IPS-20b (cell line): Measurements from ENCODE around the gene NADK2.

Experiments
- H3K27ac ChIP-seq: one replicate; pipeline ENCODE4 v1.5.1; 2013; ENCODE audit warnings: low read length
- H3K27me3 ChIP-seq: 2 replicates; pipeline ENCODE4 v1.6.1; 2013; ENCODE audit warnings: mild to moderate bottlenecking, low read length, inconsistent platforms; ENCODE audit not compliant: insufficient read depth
- H3K36me3 ChIP-seq: 2 replicates; pipeline ENCODE4 v1.6.1; 2013; ENCODE audit warnings: low read depth, mild to moderate bottlenecking, inconsistent platforms, low read length, moderate library complexity; ENCODE audit not compliant: insufficient read depth
- H3K4me1 ChIP-seq: 2 replicates; pipeline ENCODE4 v1.6.1; 2013; ENCODE audit warnings: mild to moderate bottlenecking, control low read depth, inconsistent platforms, low read length, moderate library complexity; ENCODE audit not compliant: insufficient read depth
- H3K4me3 ChIP-seq: 2 replicates; pipeline ENCODE4 v1.5.1; 2013; ENCODE audit warnings: mild to moderate bottlenecking, low read length, inconsistent platforms
- H3K9ac ChIP-seq: 2 replicates; pipeline ENCODE4 v1.6.1; 2013; ENCODE audit warnings: low read depth, mild to moderate bottlenecking, inconsistent platforms, low read length, moderate library complexity
- H3K9me3 ChIP-seq: 2 replicates; pipeline ENCODE4 v1.6.1; 2013; ENCODE audit warnings: mild to moderate bottlenecking, low read depth, low read length, inconsistent platforms; ENCODE audit not compliant: insufficient read depth

The NADK2 gene

GRCh38 chr5:36175043-36175442 lies 66.7 kb downstream of the NADK2 start:
- H3K9me3 ChIP-seq = no peaks in the 10 kb centered on the region
- H3K4me3 ChIP-seq = no peak overlapping the region
- H3K9ac ChIP-seq = no peak overlapping the region
- H3K27me3 ChIP-seq = no peaks in the 10 kb centered on the region
- no peaks in the 10 kb centered on the region for H3K4me1 ChIP-seq
- H3K36me3 ChIP-seq = peaks cover 97% of the 10 kb centered on the region
- H3K27ac ChIP-seq = no peak overlapping the region

GRCh38 chr5:36174119-36174518 lies 67.6 kb downstream of the NADK2 start:
- Histone ChIP-seq H3K4me1 (no peaks in the 10 kb centered on the region), H3K27me3 (no peaks in the 10 kb centered on the region), H3K4me3 (no peak overlapping the region), H3K9me3 (no peaks in the 10 kb centered on the region), H3K9ac (no peak overlapping the region), H3K36me3 (peaks cover 96% of the 10 kb centered on the region), H3K27ac (no peak overlapping the region)

- Histone ChIP-seq H3K4me1 (no peaks in the 10 kb centered on the region), H3K9ac (no peak overlapping the region), H3K4me3 (no peak overlapping the region), H3K9me3 (no peaks in the 10 kb centered on the region), H3K36me3 (peaks cover 95% of the 10 kb centered on the region), H3K27ac (no peak overlapping the region), H3K27me3 (no peaks in the 10 kb centered on the region)
These were observed 68.3 kb downstream of the NADK2 start for GRCh38 chr5:36173426-36173825.

GRCh38 chr5:36172599-36172998 lies 69.1 kb downstream of the NADK2 start:
- peaks cover 95% of the 10 kb centered on the region for H3K36me3 ChIP-seq

GRCh38 chr5:36170832-36171424 lies 70.8 kb downstream of the NADK2 start:
- Histone ChIP-seq H3K4me1 (no peaks in the 10 kb centered on the region), H3K9me3 (no peaks in the 10 kb centered on the region), H3K27ac (no peak overlapping the region), H3K36me3 (peaks cover 98% of the 10 kb centered on the region), H3K27me3 (no peaks in the 10 kb centered on the region), H3K4me3 (no peak overlapping the region), H3K9ac (no peak overlapping the region)

More at GRCh38 chr5:36172599-36172998, 69.1 kb downstream of the NADK2 start:
- H3K27ac ChIP-seq = no peak overlapping the region
- no peaks in the 10 kb centered on the region for H3K4me1 ChIP-seq
- H3K9me3 ChIP-seq = no peaks in the 10 kb centered on the region
- no peaks in the 10 kb centered on the region for H3K27me3 ChIP-seq
- no peak overlapping the region for H3K9ac ChIP-seq
- no peak overlapping the region for H3K4me3 ChIP-seq

GRCh38 chr5:36168737-36169136 lies 73.0 kb downstream of the NADK2 start:
- peaks cover 98% of the 10 kb centered on the region for H3K36me3 ChIP-seq
- no peaks in the 10 kb centered on the region for H3K27me3 ChIP-seq
- H3K4me3 ChIP-seq = no peak overlapping the region
- no peak overlapping the region for H3K27ac ChIP-seq
- no peak overlapping the region for H3K9ac ChIP-seq
- no peaks in the 10 kb centered on the region for H3K4me1 ChIP-seq
- no peaks in the 10 kb centered on the region for H3K9me3 ChIP-seq

GRCh38 chr5:36164461-36164860 lies 77.3 kb downstream of the NADK2 start:
- Histone ChIP-seq H3K27ac (no peak overlapping the region), H3K27me3 (no peaks in the 10 kb centered on the region), H3K4me3 (no peak overlapping the region), H3K36me3 (peaks cover 98% of the 10 kb centered on the region), H3K9ac (no peak overlapping the region), H3K4me1 (no peaks in the 10 kb centered on the region), H3K9me3 (no peaks in the 10 kb centered on the region)

GRCh38 chr5:36162810-36163486 lies 78.8 kb downstream of the NADK2 start:
- Histone ChIP-seq H3K27me3 (no peaks in the 10 kb centered on the region), H3K4me1 (no peaks in the 10 kb centered on the region), H3K9me3 (no peaks in the 10 kb centered on the region), H3K36me3 (peaks cover 100% of the 10 kb centered on the region), H3K27ac (no peak overlapping the region), H3K9ac (no peak overlapping the region), H3K4me3 (no peak overlapping the region)

GRCh38 chr5:36161361-36161760 lies 80.4 kb downstream of the NADK2 start:
- H3K27me3 ChIP-seq = no peaks in the 10 kb centered on the region
- no peak overlapping the region for H3K9ac ChIP-seq
- H3K27ac ChIP-seq = no peak overlapping the region
- peaks cover 100% of the 10 kb centered on the region for H3K36me3 ChIP-seq
- H3K4me1 ChIP-seq = no peaks in the 10 kb centered on the region
- no peak overlapping the region for H3K4me3 ChIP-seq
- no peaks in the 10 kb centered on the region for H3K9me3 ChIP-seq

- Histone ChIP-seq H3K27me3 (no peaks in the 10 kb centered on the region), H3K9ac (no peak overlapping the region), H3K27ac (no peak overlapping the region), H3K4me1 (no peaks in the 10 kb centered on the region), H3K4me3 (no peak overlapping the region), H3K9me3 (no peaks in the 10 kb centered on the region), H3K36me3 (peaks cover 100% of the 10 kb centered on the region)
These were observed 81.1 kb downstream of the NADK2 start for GRCh38 chr5:36160617-36161016.

GRCh38 chr5:36158144-36158543 lies 83.6 kb downstream of the NADK2 start:
- Histone ChIP-seq H3K27ac (no peak overlapping the region), H3K4me1 (0 out of 2 replicates have a peak, but pooled peaks cover 2% of the 10 kb centered on the region), H3K9me3 (no peaks in the 10 kb centered on the region), H3K9ac (no peak overlapping the region), H3K27me3 (no peaks in the 10 kb centered on the region), H3K36me3 (peaks cover 99% of the 10 kb centered on the region), H3K4me3 (no peak overlapping the region)

GRCh38 chr5:36156619-36157018 lies 85.1 kb downstream of the NADK2 start:
- Histone ChIP-seq H3K4me3 (no peak overlapping the region), H3K27me3 (no peaks in the 10 kb centered on the region), H3K9me3 (no peaks in the 10 kb centered on the region), H3K4me1 (0 out of 2 replicates have a peak, but pooled peaks cover 2% of the 10 kb centered on the region), H3K36me3 (peaks cover 83% of the 10 kb centered on the region), H3K9ac (no peak overlapping the region), H3K27ac (no peak overlapping the region)
